Large intestine (tissue), 3 donors: ENCODE measurements around the gene AEN. TPM values are rescaled to one million over a fixed set of nuclear protein-coding genes. Genes with fewer than 3 reads are reported as not detected.

Experiments
- DNase-seq, 2 donors: peaks; one replicate each; pipeline versions ENCODE4 v3.0.0 to v3.0.0-alpha.2; 2013
- H3K27ac ChIP-seq: one replicate; pipeline ENCODE4 v1.5.1; 2013; ENCODE audit warnings: low read length
- H3K27me3 ChIP-seq: 2 replicates; pipeline ENCODE4 v1.6.1; 2013; ENCODE audit warnings: low read length; ENCODE audit not compliant: control insufficient read depth, insufficient read depth
- H3K36me3 ChIP-seq: 2 replicates; pipeline ENCODE4 v1.6.1; 2013; ENCODE audit warnings: low read length; ENCODE audit not compliant: control insufficient read depth, insufficient read depth
- H3K4me1 ChIP-seq: one replicate; pipeline ENCODE4 v1.6.1; 2013; ENCODE audit warnings: low read length; ENCODE audit not compliant: control insufficient read depth, insufficient read depth
- H3K4me3 ChIP-seq: one replicate; pipeline ENCODE4 v1.5.1; 2013; ENCODE audit warnings: low read length
- H3K9me3 ChIP-seq: one replicate; pipeline ENCODE4 v1.6.1; 2013; ENCODE audit warnings: mild to moderate bottlenecking, low read depth, low read length, moderate library complexity; ENCODE audit not compliant: control insufficient read depth
- WGBS: methylation state at CpG from one replicate; pipeline ENCODE4 v1.1.5; 2013; ENCODE audit warnings: low lambda C conversion rate; ENCODE audit not compliant: insufficient coverage; 5-methylcytosine and 5-hydroxymethylcytosine counted together
- polyA plus RNA-seq: library from polyadenylated mRNA; unstranded; fragments of 120-200 nt; gene quantifications from one replicate; pipeline ENCODE4 v1.2.1, GENCODE V29; 2013

Gene AEN
- polyA plus RNA-seq, 1 donor: 8.2 TPM

DNA sequence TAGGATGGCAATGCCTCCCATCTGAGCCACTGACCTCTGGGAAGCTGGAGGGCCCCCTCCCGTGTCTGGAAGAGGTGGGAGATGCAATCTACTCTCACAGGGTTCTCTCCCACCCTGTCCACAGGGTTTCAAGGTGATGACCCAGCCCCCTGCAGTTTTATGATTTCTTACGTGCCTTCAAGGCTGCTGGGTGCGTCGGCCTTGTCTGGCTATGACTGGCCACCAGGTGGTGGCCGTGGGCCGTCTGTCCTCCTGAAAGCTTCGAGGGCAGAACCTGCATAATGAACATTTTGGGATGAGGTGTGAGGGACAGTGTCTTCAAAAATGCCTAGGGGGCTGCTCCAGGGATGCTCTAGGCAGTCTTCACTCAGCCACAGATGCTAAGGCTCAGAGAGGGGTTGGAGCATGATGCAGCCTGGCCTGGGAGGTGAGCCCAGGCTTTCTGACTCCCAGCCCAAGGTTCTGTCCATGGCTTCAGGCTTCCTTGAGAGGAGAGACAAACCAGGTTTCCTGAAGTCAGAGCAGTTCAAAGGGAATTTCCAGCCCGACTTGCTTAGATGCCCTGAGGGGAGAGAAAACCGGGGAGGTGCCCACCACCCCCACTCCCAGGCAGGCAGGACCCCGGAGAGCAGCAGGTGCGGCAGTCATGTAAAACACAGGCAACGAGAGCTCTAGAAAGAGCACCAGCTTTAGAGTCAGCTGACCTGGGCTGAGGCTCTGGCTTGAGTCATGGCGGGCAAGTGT, 36.4 kb downstream of the AEN start:
- no CpG with 5 or more reads among the region's 13 CpGs for WGBS
- no peak for DNase-seq
- H3K36me3 ChIP-seq: no peaks in the 10 kb centered on the region
- no peaks in the 10 kb centered on the region for H3K4me1 ChIP-seq
- no peak overlapping the region for H3K4me3 ChIP-seq
- H3K27me3 ChIP-seq: peaks cover 4% of the 10 kb centered on the region
- H3K9me3 ChIP-seq: no peaks in the 10 kb centered on the region
- no peak overlapping the region for H3K27ac ChIP-seq

DNA sequence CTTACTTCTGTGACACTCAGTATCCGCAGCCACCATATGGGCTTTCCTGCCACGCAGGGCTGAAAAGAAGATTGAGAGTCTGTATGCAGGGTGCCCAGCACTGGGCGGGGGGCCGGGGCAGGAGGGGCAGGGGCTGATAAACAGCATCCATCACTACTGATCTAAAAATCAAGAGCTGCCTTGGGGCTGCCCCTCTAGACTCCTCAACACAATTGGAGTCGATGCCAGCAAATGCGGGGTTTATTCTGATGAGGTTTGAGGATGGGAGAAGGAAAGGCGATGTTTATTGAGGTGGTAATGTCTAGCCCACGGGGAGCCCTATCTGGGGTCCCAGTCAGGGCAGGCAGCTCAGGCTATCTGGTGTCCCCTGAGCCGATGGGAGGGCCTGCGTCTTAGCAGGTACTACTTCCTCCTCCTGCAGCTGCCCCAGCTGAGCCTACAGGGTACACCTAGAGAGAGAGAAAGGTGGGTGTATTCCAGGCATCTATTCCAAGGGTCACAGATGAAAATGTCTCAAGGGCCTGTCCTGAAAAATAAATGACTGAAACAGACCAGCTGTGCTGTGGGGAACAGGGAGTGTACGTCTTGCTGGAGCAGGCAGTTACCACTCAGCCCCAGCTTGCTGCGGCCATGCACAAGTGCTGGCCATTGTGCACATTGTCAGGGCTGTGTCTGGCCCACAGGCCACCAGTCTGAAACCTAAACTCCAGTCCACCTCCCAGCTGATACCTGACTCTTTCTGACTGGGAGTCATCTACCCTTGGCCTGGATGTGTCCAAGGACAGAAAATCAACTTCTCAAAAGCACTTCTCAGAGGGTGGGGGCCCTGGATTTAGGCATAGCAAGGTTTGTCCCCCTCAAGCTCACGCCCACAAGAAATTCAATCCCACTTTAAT, 37.2 kb downstream of the AEN start:
- H3K4me3 ChIP-seq: no peak overlapping the region
- H3K4me1 ChIP-seq: no peaks in the 10 kb centered on the region
- H3K27me3 ChIP-seq: peaks cover 4% of the 10 kb centered on the region
- WGBS: 100% methylated on average over 1 of the region's 13 CpGs
- no peaks in the 10 kb centered on the region for H3K9me3 ChIP-seq
- no peak for DNase-seq
- H3K36me3 ChIP-seq: no peaks in the 10 kb centered on the region
- H3K27ac ChIP-seq: no peak overlapping the region

DNA sequence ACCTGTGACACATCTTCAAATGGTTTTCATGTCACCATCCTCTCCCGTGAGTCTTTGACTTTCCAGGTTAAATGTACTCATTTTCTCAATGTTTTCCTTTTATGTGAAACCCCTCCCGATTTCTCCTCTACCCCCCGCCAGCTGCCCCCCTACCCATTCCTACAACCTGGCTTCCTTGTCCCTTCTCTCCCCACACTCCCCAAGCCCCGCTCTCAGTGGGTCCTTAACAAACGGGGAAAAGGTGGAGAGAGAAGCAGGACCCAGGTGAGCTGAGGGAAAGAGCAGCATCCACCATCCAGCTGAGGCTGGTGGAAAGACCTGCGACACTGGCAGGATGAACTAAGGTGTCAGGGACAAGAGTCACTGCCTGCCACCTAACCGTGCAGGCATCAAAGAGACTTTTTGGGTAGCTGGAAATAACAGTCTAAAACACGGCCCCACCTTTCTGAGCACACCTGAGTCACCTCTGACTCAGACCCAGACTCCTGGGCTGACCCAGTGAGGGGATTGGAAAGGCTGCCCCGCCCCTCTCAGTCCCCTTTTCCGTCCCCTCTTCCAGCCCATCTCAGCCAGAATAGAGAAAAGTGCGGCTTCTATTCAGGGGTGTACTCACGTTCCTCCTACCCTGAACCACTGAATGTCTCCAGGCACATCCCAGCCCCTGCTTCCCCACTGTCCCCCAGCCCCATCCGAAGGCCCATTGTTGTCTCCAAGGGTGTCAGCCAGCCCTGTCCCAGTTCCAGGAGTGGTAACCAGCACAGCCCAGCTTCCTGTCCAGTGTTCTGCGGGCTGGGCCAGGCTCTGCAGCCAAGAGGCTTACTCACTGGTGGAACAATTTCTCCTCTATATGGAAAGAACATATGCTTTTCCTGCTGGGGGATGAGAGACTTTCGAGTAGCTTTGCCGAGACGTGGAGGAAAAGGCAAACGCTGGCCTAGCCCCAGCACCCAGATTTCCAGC, 38.1 kb downstream of the AEN start:
- no peak overlapping the region for H3K27ac ChIP-seq

DNA sequence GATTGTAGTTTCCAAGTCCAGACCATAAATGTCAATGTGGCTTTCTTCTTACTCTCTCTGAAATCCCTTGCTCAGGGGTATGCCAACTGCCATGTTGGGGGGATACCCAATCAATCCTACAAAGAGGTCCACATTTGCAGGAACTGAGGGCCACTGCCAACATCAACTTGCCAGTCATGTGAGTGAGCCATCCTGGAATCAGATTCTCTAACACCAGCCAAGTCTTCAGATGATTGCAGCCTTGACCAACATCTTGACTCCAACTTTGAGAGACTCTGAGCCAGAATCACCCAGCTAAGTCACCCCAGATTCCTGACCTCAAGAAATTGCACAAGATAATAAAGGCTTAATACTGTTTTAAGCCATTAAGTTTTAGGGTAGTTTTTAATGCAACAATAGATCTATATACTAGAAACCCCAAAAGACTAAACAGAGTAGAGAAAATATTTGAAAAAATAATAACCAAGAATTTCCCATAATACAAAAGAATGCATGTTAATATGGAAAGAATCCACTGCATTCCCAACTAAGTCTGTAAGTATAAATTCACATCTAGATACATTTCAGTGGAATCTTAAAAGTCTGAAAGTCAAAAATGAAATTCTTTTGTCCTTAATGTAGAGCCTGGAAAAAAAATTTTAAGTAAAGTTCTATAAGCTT, 40.0 kb downstream of the AEN start:
- DNase-seq: no peak
- Histone ChIP-seq H3K27me3 (peaks cover 4% of the 10 kb centered on the region), H3K27ac (no peak overlapping the region), H3K36me3 (no peaks in the 10 kb centered on the region), H3K4me3 (no peak overlapping the region), H3K4me1 (no peaks in the 10 kb centered on the region), H3K9me3 (no peaks in the 10 kb centered on the region)

More for the DNA sequence above, 38.1 kb downstream of the AEN start:
- no peaks in the 10 kb centered on the region for H3K36me3 ChIP-seq
- H3K9me3 ChIP-seq: no peaks in the 10 kb centered on the region
- H3K27me3 ChIP-seq: peaks cover 4% of the 10 kb centered on the region
- no peak for DNase-seq
- WGBS: 100% methylated on average over 1 of the region's 18 CpGs
- H3K4me1 ChIP-seq: no peaks in the 10 kb centered on the region
- no peak overlapping the region for H3K4me3 ChIP-seq

DNA sequence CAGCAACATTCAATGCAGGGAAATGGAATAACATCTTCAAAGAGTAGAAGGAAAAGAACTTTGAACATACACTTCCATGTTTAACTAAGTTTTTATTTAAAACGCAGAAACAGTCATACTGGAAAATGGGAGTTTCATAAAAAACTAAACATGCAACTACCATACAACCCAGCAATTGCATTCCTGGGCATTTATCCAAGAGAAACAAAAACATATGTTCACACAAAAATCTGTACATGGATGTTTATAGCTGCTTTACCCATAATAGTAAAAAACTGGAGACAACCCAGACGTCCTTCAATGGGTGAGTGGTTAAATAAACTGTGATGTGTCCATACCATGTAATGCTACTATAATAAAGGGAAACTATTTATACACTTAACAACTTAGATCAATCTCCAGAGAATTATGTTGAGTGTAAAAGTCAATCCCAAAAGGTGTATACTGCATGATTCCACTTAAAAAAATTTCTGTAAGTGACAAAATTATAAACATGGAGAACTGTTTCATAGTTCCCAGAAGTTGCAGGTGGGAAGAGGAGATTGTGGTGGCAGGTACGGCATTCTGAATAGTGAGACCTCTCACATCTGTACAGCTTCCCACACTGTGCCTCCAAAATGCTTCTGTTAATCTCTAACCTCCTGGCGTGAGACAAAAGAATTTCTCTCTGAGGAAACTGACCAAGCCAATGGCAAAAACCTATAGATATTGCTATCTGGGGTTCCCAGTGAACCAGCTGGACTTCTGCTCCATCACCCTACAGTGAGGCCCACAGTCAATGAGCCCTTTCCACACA, 40.8 kb downstream of the AEN start:
- no peaks in the 10 kb centered on the region for H3K36me3 ChIP-seq
- H3K4me1 ChIP-seq: no peaks in the 10 kb centered on the region
- H3K27ac ChIP-seq: no peak overlapping the region
- no peaks in the 10 kb centered on the region for H3K9me3 ChIP-seq
- no peak overlapping the region for H3K4me3 ChIP-seq
- peaks cover 4% of the 10 kb centered on the region for H3K27me3 ChIP-seq
- no peak for DNase-seq
- WGBS: 100% methylated on average over 1 of the region's 4 CpGs

DNA sequence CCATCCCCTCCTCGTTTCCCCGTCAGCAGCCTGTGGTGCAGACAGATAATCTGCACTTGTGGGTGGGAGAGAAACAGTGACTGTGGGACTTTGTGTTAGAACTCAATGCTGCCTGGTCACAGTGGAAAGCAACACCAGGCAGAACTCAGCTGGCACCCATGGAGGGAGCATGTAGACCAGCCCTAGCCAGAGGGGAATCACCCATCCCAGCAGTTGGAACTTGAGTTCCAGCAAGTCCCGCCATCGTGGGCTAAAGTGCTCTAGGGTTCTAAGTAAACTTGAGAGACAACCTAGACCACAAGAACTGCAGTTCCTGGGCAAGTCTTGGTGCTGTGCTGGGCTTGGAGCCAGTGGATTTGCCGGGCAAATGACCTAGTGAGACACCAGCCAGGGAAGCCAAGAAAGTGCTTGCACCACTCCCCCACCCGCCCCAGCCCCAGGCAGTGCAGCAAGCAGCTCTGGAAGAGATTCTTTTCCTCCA, 42.0 kb downstream of the AEN start:
- H3K9me3 ChIP-seq: no peaks in the 10 kb centered on the region
- H3K27ac ChIP-seq: no peak overlapping the region
- no peaks in the 10 kb centered on the region for H3K27me3 ChIP-seq
- H3K36me3 ChIP-seq: no peaks in the 10 kb centered on the region
- no peaks in the 10 kb centered on the region for H3K4me1 ChIP-seq
- DNase-seq: no peak
- no CpG with 5 or more reads among the region's 6 CpGs for WGBS
- H3K4me3 ChIP-seq: no peak overlapping the region

DNA sequence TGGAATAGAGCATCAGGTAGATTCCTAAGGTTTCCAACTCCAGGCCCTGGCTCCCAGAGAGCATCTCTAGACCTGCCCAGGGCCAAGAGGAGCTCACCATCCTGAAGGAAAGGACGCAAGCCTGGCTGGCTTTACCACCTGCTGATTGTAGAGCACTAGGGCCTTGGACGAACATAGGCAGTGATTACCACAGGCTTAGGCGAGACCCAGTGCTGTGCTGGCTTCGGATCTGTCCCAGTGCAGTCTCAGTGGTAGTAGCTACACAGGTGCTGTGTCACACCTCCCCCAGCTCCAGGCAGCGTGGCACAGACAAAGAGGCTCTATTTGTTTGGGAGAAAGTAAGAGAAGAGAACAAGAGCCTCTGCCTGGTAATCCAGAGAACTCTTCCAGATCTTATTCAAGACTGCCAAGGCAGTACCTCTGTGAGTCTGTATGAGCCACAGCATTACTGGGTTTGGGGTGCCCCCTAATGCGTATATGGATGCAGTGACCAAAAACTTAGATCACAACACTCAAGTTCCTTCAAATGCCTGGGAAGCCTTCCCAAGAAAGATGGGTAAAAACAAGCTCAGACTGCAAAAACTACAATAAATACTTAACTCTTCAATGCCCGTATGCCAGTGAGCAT, 43.1 kb downstream of the AEN start:
- WGBS: no CpG with 5 or more reads among the region's 7 CpGs

DNA sequence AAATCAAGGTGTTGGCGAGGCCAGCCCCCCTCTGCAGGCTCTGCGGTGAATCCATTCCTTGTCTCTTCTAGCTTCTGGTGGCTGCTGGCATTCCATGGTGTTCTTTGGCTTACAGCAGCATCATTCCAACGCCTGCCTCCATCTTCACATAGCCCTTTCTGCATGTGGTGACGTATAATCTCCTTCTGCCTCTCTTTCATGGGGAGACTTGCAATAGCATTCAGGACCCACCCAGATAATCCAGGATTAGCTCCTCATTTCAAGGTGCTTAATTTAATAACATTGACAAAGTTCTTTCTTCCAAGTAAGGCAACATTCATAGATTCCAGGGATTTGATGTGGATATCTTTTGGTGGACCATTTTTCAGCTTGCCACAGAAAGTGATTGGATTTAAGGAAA, 53.5 kb downstream of the AEN start:
- no peak overlapping the region for H3K4me3 ChIP-seq
- no peaks in the 10 kb centered on the region for H3K4me1 ChIP-seq
- H3K27ac ChIP-seq: no peak overlapping the region
- no peak for DNase-seq
- no peaks in the 10 kb centered on the region for H3K36me3 ChIP-seq
- WGBS: no CpG with 5 or more reads among the region's 4 CpGs
- no peaks in the 10 kb centered on the region for H3K27me3 ChIP-seq
- H3K9me3 ChIP-seq: no peaks in the 10 kb centered on the region

More for the DNA sequence above, 43.1 kb downstream of the AEN start:
- H3K27ac ChIP-seq: no peak overlapping the region
- DNase-seq: no peak
- H3K9me3 ChIP-seq: no peaks in the 10 kb centered on the region
- no peak overlapping the region for H3K4me3 ChIP-seq
- no peaks in the 10 kb centered on the region for H3K4me1 ChIP-seq
- no peaks in the 10 kb centered on the region for H3K27me3 ChIP-seq
- no peaks in the 10 kb centered on the region for H3K36me3 ChIP-seq

DNA sequence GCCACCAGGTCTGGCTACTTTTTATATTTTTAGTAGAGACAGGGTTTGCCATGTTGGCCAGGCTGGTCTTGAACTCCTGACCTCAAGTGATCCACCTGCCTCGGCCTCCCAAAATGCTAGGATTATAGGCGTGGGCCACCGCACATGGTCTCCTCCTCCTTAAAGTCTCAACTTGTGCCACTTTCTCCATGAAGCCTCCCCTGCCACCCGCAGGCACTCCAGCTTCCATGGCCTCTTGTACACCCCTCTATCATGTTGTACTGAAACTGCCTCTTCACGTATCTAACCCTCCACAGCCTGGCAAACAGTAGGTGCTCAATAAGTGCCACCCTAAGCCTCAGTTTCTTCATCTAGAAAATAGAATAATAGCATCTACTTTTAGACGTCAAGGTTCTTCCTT, 57.6 kb downstream of the AEN start:
- H3K4me1 ChIP-seq: peaks cover 10% of the 10 kb centered on the region
- H3K36me3 ChIP-seq: no peaks in the 10 kb centered on the region
- 100% methylated on average over 2 of the region's 6 CpGs for WGBS
- H3K4me3 ChIP-seq: no peak overlapping the region
- no peaks in the 10 kb centered on the region for H3K9me3 ChIP-seq
- no peaks in the 10 kb centered on the region for H3K27me3 ChIP-seq
- no peak overlapping the region for H3K27ac ChIP-seq
- no peak for DNase-seq
